ENCODE data around the gene ABHD6. TPM values are rescaled to one million over a fixed set of nuclear protein-coding genes. Genes with fewer than 3 reads are reported as not detected.
"Not testable (repeated sequence)": the region's sequence is repeated elsewhere in the genome, so short reads cannot be mapped to it uniquely, and the experiment has no call there.

Gene ABHD6
- total RNA-seq, 4 donors from 2014 or later, result 19.2 to 31.0 (median 21.5) TPM

DNA sequence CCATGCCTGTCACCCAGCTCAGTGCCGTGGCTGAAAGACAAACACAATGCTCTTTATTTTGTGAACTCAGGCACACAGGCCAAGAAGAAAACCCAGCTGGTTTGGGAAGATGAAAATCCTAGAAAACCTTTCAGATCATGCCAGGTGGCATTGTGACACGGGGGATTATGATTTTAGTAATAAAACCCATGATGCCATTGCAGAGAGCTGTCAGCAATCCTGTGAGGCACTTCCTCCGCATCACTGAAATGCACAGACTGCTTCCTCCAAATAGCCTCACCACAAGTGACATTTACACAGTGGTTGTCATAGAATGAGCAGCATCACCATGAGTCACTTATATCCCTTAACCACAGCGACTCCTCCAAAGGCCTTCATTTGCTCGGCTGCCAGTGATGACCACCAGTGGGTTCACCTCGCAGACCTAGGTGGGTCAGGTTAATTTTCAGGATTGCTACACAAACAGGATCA is 22.7 kb downstream of the ABHD6 start:
- TF ChIP-seq, protein P1, sequence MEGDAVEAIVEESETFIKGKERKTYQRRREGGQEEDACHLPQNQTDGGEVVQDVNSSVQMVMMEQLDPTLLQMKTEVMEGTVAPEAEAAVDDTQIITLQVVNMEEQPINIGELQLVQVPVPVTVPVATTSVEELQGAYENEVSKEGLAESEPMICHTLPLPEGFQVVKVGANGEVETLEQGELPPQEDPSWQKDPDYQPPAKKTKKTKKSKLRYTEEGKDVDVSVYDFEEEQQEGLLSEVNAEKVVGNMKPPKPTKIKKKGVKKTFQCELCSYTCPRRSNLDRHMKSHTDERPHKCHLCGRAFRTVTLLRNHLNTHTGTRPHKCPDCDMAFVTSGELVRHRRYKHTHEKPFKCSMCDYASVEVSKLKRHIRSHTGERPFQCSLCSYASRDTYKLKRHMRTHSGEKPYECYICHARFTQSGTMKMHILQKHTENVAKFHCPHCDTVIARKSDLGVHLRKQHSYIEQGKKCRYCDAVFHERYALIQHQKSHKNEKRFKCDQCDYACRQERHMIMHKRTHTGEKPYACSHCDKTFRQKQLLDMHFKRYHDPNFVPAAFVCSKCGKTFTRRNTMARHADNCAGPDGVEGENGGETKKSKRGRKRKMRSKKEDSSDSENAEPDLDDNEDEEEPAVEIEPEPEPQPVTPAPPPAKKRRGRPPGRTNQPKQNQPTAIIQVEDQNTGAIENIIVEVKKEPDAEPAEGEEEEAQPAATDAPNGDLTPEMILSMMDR (IDR thresholded peaks at IDR 0.05), result no peak
- DNase-seq (ENCODE audit: low spot score) (no peak), ATAC-seq (ENCODE audit: low FRiP score) (no peak)

DNA sequence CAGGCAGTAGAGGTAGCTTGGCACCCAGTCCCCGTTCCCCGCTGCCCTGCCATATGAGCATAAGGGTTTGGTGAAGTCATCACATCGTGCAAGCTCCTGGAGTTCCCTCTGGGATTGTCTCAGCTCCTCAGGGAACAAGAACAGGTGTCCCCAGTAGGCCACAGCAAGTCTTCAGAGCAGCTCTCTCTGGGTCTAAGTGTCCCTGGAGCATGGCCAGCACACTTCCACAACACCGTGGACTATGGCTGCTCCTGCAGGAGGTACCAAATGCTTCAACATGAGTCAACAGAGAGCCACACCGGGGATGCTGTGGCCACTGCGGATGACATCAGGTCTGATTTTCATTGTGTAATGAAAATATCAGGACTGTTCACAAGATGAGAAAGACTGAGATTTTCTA is 23.1 kb downstream of the ABHD6 start:
- DNase-seq (ENCODE audit: low spot score), result no peak
- TF ChIP-seq, protein P1 (IDR thresholded peaks at IDR 0.05), result no peak
- no peak for ATAC-seq (ENCODE audit: low FRiP score)

DNA sequence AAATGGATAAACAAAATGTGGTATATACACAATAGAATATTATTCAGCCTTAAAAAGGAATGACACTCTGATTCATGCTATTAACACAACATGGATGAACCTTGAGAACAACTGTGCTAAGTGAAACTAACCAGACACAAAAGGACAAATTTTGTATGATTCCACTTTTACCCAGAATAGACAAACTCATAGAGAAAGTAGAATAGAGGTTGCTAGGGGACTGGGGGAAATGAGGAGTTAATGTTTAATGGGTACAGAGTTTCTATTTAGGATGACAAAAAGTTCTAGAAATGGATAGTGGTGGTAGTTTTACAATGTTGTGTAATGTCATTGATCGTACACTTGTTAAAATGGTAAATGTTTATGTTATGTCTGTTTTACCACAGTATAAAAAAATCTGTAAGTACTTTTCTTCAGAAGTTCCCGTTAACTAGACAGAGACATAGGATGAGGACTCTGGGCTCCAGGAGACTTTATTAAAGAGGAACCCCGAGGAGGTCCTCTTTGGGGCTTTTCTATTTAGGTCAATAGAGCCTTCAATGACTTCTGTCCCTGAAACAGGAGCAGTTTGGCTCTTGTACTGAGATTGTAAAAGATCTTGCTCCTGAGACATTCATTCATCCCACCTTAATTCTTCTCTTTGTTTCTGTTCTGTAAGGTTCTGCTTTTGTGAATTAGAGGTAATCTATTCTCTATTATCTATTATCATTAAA is 24.5 kb downstream of the ABHD6 start:
- no peak for ATAC-seq (ENCODE audit: low FRiP score)
- no peak for DNase-seq (ENCODE audit: low spot score)
- TF ChIP-seq, protein P1 (IDR thresholded peaks at IDR 0.05), result no peak

DNA sequence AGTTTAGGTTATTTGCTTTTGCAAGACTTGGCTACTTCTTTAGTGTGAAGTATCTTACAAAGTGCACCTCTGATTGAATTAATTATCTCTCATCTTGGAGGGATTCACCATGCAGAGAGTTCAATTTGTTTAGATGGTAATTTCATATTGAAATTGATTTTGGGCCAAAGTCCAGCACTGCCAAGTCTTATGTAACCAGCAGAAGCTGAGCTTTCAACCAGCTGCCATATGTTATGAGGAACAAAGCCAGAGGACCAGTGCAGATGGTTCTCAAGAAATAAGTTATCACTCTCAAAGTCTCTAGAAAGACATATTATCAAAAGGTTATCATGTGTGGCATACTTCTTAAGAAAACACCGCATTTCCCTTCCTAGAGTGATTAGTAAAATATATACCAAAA is 29.0 kb downstream of the ABHD6 start:
- DNase-seq (ENCODE audit: low spot score), result no peak
- ATAC-seq (ENCODE audit: low FRiP score), result no peak
- TF ChIP-seq, protein P1 (IDR thresholded peaks at IDR 0.05), result no peak

DNA sequence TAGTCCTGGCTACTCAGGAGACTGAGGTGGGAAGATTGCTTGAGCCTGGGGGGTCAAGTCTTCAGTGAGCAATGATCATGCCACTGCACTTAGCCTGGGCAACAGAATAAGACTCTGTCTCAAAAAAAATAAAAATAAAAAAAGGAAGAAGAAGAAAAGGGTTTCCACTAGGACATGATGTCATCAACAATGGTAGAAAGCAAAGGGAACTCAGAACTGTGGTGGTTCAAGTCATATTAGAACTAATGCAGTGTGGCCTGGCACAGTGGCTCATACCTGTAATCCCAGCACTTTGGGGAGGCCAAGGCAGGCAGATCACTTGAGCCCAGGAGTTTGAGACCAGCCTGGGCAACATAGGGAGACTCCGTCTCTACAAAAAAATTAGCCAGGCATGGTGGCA is 30.0 kb downstream of the ABHD6 start:
- ATAC-seq (ENCODE audit: low FRiP score); DNase-seq (ENCODE audit: low spot score): not testable (repeated sequence)

DNA sequence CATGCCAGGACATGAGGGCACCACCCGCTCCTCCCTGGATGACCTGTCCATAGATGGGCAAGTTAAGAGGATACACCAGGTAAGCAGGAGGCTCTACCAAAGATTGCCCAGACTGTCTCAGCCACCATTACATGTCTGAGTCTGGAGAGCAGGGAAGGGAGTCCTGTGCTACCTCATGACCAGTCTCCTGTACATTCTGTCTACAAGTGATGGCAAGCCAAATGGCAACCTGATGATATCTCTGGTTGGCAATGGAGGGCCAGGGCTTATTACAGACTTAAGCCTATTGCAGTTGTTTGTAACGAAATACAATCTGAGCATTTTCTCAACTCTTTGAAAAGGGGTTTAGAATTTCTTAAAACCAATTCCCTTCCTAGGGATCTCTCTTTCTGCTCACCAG is 31.8 kb downstream of the ABHD6 start:
- TF ChIP-seq, protein P1 (IDR thresholded peaks at IDR 0.05), result no peak
- no peak for ATAC-seq (ENCODE audit: low FRiP score)

DNA sequence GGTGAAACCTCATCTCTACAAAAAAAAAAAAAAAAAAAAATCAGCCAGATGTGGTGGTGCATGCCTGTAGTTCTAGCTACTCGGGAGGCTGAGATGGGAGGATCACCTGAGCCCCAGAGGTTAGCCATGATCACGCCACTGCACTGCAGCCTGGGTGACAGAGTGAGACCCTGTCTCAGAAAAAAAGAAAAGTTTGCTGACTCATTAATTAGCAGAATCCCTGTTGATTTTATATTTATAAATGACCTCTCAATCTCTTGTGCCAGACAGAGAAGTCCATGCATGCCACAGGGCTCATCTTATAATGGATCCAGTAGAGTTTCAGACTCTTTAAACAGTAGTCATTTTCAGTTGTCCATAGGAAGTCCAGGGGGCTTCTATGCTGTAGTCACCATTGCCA is 32.9 kb downstream of the ABHD6 start:
- TF ChIP-seq, protein P1 (IDR thresholded peaks at IDR 0.05), result no peak
- DNase-seq (ENCODE audit: low spot score) (no peak), ATAC-seq (ENCODE audit: low FRiP score) (no peak)

More for the DNA sequence above, 31.8 kb downstream of the ABHD6 start:
- no peak for DNase-seq (ENCODE audit: low spot score)

Measured in omental fat pad (tissue), 4 donors.